Type B pancreatic cell (in vitro differentiated cells): ENCODE measurements around the gene PPP3R2. TPM values are rescaled to one million over a fixed set of nuclear protein-coding genes. Genes with fewer than 3 reads are reported as not detected.
"Not testable (repeated sequence)": the region's sequence is repeated elsewhere in the genome, so short reads cannot be mapped to it uniquely, and the experiment has no call there.

Experiments
- DNase-seq: peaks from one replicate; pipeline ENCODE4 v3.0.0; 2021; ENCODE audit warnings: mixed read lengths; ENCODE audit not compliant: unreplicated experiment; ENCODE audit errors: extremely low spot score
- H3K27ac Mint-ChIP-seq: 2 replicates; pipeline ENCODE4 v1.8.0; 2021; ENCODE audit warnings: mild to moderate bottlenecking, mixed read lengths
- H3K27me3 Mint-ChIP-seq: 2 replicates; pipeline ENCODE4 v1.8.0; 2021; ENCODE audit warnings: mixed read lengths
- H3K36me3 Mint-ChIP-seq: 2 replicates; pipeline ENCODE4 v1.8.0; 2021; ENCODE audit warnings: mixed read lengths
- H3K4me1 Mint-ChIP-seq: one replicate; pipeline ENCODE4 v1.8.0; 2021; ENCODE audit warnings: mixed read lengths; ENCODE audit not compliant: unreplicated experiment
- H3K4me3 Mint-ChIP-seq: 2 replicates; pipeline ENCODE4 v1.8.0; 2021; ENCODE audit warnings: mild to moderate bottlenecking, mixed read lengths
- H3K9me3 Mint-ChIP-seq: 2 replicates; pipeline ENCODE4 v1.8.0; 2021; ENCODE audit warnings: mixed read lengths
- total RNA-seq: library from RNA; stranded (reverse); gene quantifications from 2 replicates; pipeline ENCODE4 v1.2.1, GENCODE V29; 2021; ENCODE audit warnings: low replicate concordance
- TF ChIP-seq, protein P1 (sequence below): fragments of 200-600 bp; sonication (generic); conservative IDR thresholded peaks from 2 replicates; pipeline ENCODE4 v1.5.0; 2021; ENCODE audit warnings: antibody characterized with exemption, mild to moderate bottlenecking

PPP3R2 gene
- total RNA-seq, 1 donor from 2014 or later = 0.22 TPM

DNA sequence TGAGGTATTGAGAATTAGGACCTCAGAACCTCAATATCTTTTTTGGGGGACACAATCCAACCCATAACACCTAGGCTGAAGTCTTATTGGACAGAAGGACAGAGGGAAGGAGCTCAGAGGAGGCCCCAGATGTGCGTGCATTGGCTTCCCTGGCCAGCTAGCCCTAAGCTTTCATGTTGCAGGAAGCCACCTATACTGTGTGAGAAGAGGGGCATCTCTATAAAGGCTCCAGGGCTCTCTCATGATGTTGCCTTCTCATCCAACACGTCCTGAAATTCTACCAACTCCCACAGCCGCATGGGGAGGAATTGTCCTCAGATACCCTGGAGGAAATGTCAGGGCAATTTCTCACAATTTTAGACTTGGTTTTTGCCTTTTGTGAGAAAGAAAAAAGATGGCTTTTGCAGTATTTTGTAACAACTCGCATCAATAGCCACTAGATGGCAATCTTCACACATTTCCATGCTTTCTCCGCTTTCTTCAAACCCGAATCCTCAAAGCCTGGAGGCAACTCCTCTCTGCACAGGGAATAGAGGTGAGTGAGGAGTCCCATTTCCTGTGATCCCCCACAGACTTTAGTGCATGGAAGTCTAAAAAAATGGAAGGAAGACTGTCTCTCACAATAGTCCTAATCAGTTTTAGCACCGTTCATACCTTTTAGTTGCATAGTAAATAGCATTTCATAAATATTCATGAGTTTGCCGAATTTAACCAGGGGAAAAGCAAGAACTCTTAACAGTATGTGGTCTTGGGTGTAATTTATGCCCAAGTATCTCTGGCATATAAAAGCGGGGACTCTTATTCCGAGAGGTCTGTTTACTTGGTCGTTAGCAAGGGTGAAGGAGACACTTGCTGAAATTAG is 7.4 kb upstream of the PPP3R2 start:
- Mint-ChIP-seq H3K9me3 (no peaks in the 10 kb centered on the region), H3K4me1 (peaks cover 5% of the 10 kb centered on the region), H3K4me3 (no peak overlapping the region), H3K36me3 (no peaks in the 10 kb centered on the region), H3K27ac (no peak overlapping the region), H3K27me3 (peaks cover 22% of the 10 kb centered on the region)
- no peak for DNase-seq
- TF ChIP-seq, protein P1, sequence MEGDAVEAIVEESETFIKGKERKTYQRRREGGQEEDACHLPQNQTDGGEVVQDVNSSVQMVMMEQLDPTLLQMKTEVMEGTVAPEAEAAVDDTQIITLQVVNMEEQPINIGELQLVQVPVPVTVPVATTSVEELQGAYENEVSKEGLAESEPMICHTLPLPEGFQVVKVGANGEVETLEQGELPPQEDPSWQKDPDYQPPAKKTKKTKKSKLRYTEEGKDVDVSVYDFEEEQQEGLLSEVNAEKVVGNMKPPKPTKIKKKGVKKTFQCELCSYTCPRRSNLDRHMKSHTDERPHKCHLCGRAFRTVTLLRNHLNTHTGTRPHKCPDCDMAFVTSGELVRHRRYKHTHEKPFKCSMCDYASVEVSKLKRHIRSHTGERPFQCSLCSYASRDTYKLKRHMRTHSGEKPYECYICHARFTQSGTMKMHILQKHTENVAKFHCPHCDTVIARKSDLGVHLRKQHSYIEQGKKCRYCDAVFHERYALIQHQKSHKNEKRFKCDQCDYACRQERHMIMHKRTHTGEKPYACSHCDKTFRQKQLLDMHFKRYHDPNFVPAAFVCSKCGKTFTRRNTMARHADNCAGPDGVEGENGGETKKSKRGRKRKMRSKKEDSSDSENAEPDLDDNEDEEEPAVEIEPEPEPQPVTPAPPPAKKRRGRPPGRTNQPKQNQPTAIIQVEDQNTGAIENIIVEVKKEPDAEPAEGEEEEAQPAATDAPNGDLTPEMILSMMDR = peak; percentile 85

DNA sequence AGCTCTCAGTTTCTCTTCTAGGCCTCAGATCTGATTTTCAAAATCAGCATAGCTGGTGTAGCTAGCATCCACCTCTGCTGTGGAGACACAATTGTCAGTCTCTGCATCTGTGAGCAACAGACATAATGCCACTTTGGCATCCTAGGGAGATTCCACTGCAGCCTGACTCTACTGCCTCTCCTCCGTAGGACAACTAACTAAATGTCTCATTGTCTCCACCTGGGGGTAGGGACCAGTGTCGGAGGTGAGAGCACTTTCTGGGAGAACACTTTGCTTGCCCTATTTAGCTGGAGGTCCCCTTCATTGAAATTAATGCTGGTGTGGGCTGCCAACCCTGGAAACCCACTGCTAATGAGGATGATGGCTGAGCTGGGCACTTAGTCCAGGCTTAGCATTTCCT is 1.4 kb downstream of the PPP3R2 start:
- Mint-ChIP-seq H3K27me3 (peaks cover 10% of the 10 kb centered on the region), H3K9me3 (no peaks in the 10 kb centered on the region), H3K36me3 (no peaks in the 10 kb centered on the region), H3K27ac (no peak overlapping the region), H3K4me3 (no peak overlapping the region), H3K4me1 (no peaks in the 10 kb centered on the region)
- TF ChIP-seq, protein P1 = no peak
- DNase-seq = no peak

DNA sequence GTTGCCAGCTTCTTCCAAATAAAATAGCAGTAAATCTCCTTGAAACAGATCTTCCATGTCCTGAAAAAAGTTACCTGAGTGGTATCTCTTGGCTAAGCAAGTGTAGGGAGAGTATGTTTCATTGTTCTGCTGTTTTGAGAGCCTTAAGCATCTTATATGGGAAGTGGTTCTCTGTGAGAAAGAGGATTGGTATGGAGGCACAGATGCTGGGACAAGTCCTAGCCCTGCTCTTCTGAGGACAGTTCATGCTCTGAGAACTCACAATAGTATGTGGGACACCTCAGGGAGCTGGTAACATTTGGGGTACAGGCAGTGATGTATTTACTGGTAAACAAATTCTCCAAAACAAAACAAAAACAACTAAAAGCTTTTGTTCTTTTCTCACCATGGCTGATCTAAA is 2.0 kb downstream of the PPP3R2 start:
- TF ChIP-seq, protein P1 = no peak
- DNase-seq = no peak
- Mint-ChIP-seq H3K36me3 (no peaks in the 10 kb centered on the region), H3K27ac (no peak overlapping the region), H3K9me3 (no peaks in the 10 kb centered on the region), H3K4me3 (no peak overlapping the region), H3K27me3 (peaks cover 10% of the 10 kb centered on the region), H3K4me1 (no peaks in the 10 kb centered on the region)

DNA sequence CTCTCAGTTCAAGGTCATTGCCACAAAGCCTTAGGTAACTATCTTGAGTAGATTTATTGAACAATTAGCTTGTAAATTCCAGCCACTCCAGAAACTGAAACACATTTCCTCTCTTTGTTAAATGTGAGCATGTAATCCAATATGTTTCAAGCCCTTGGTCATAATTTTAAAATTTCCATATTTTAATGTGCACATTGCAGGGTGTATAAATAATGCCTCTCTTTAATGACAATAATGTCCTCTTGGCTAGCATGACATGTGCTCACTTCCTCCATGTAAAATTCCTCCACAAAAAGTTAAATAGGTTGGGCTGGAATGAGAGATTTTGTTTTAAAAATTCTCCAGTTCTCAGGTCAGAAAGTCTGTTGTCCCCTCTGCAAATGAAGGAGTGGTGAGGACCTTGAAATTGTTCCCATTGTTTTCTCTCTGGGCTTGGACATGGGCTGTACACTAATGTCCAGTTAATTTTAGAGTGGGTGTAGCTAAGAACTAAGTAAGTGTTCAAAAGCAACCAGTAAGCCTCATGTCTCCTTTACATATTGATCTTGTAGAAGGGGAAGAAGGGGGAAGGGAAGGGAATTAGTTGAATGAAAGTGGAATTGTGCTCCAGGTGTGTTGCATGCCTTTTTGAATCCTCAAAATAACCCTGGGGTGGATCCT is 2.9 kb downstream of the PPP3R2 start:
- Mint-ChIP-seq H3K4me1 (no peaks in the 10 kb centered on the region), H3K27me3 (peaks cover 10% of the 10 kb centered on the region), H3K36me3 (no peaks in the 10 kb centered on the region), H3K4me3 (no peak overlapping the region), H3K27ac (no peak overlapping the region), H3K9me3 (no peaks in the 10 kb centered on the region)
- no peak for DNase-seq
- TF ChIP-seq, protein P1 = no peak

DNA sequence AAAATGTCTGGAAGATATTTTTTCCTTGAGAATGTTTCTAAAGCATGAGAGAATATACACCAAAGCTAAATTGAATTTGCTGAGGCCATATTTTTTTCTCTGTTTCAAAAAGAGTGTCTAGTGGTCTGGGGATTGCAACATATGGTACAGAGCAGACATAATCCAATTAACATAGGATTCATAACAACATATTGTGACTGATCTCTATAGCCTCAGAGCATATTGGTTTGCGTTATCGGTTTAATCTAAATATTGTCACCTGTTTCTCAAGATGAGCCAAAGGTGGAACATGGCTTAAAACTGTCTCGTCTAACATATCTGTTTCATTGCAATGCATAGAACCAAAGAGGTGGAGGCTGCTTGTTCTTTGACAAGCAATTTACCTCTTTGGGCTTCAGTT is 3.9 kb downstream of the PPP3R2 start:
- H3K27me3 Mint-ChIP-seq = peaks cover 10% of the 10 kb centered on the region
- no peak overlapping the region for H3K4me3 Mint-ChIP-seq
- TF ChIP-seq, protein P1 = no peak
- no peak for DNase-seq
- no peaks in the 10 kb centered on the region for H3K9me3 Mint-ChIP-seq
- H3K4me1 Mint-ChIP-seq = no peaks in the 10 kb centered on the region
- no peaks in the 10 kb centered on the region for H3K36me3 Mint-ChIP-seq
- H3K27ac Mint-ChIP-seq = no peak overlapping the region

DNA sequence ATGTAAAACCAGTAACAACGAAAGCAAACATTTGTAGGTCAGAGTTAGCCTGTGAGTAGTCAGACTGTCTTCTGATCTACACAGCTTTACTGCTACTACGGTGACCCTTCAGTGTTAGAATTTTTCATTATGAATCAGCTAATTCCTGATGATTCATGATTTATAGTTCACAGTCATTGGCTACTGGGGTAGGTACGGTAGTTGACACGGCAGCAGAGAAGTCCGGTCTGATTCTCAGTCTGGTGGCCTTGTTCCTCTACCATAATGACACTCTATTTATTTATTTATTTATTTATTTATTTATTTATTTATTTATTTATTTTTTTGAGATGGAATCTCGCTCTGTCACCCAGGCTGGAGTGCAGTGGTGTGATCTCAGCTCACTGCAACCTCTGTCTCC is 4.7 kb downstream of the PPP3R2 start:
- not testable (repeated sequence) for H3K27ac Mint-ChIP-seq, H3K9me3 Mint-ChIP-seq, H3K4me1 Mint-ChIP-seq, H3K27me3 Mint-ChIP-seq, DNase-seq, H3K4me3 Mint-ChIP-seq, H3K36me3 Mint-ChIP-seq
